ENCODE measurements around the gene PISD. TPM values are rescaled to one million over a fixed set of nuclear protein-coding genes. Genes with fewer than 3 reads are reported as not detected.
"Not testable (repeated sequence)": the region's sequence is repeated elsewhere in the genome, so short reads cannot be mapped to it uniquely, and the experiment has no call there.

Gene PISD
- total RNA-seq, 1 donor from 2014 or later: 16.0 TPM

- DNase-seq (ENCODE audit: low spot score): no peak
- ATAC-seq: no peak
Observed at GRCh38 chr22:31610611-31611010, 51.4 kb downstream of the PISD start.

GRCh38 chr22:31609716-31610115, 52.3 kb downstream of the PISD start:
- DNase-seq (ENCODE audit: low spot score): no peak
- ATAC-seq: no peak

- no peak for ATAC-seq
- DNase-seq (ENCODE audit: low spot score): no peak
Observed at GRCh38 chr22:31607696-31608095, 54.3 kb downstream of the PISD start.

GRCh38 chr22:31605851-31606585, 56.0 kb downstream of the PISD start:
- ATAC-seq (no peak), DNase-seq (ENCODE audit: low spot score) (no peak)

DNA sequence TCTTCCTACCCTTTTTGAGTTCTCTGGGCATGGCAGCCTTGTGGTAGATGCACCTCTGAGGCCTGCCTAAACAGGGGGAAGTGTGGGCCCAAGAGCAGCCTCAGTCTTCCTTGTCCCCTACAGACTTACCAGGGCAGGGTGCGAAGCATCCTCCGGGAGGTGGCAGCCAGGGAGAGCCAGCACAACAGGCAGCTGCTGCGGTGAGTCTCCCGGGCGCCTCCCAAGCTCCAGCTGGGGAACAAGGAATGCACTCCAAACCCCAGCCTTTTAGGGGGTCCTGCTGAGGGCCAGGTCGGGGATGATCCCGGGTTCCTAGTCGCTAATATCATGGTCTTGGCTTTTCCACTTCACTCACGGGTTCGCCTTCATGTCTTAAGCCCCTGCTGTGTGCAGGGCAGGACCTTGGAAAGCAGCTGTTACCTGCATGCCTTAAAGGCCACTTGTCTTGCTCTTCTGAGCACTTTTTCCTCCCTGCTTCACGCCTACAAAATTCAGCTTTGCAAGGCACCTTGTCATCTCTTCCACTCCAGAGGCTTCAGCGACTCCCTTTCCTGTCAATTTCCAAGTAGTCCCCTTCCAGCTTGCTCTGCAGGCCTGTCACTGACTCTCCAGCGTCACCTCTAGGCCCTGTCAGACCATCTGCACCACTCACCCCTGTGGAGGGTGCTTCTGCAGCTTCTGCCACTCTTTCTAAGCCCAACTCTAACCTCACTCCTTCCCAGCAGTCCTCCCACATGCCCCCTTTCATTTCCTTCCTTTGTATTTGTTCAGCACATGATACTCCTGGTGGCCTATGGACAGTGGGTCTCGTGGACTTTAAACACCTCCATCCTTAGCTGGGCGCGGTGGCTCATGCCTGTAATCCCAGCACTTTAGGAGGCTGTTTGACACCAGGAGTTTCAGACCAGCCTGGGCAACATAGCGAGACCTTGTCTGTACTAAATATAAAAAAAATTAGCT, 57.0 kb downstream of the PISD start:
- DNase-seq (ENCODE audit: low spot score) (no peak), ATAC-seq (no peak)

DNA sequence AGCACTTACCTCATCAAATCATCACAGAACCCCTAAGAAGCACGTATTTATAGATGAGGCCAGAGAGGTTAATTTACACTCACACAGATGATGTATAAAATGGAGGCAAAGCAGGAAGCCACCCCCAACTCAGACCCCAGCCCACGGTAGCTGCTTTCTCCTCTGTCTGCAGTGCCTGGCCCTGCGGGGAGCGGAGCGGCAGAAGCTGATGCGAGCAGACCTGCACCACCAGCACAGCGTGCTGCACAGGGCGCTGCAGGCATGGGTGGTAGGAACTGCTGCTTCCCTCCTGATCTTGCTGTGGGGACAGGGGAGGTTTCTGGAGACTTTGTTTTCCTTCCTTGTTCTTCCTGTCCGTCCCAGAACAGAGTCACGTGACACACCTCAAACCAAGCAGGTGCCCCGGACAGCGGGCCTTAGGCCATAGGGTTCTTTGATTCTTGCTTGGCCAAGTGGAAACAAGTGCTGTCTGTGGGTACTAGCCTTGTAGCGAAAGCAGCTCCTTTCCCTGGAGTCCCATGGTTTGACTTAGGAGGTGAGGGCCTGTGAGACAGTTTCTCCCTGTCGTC, 57.8 kb downstream of the PISD start:
- DNase-seq (ENCODE audit: low spot score) (no peak), ATAC-seq (no peak)

DNA sequence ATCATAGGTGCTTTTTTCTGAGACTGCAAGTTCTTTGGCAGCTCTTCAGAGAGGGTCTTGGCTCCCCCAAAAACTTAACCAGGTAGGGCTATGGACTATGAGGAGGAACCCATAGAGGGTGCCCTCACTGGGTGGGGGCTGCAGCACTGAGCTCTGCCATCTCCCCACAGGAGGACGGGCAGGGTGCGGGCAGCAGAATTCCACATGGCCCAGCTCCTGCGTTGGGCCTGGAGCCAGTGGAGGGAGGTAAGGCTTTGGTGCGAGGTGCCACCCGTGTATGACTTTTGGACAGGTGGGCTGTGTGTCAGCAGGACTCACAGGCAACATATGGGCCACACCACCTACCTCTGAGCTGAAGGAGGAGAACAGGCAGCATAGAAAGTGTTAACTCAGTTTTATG, 58.4 kb downstream of the PISD start:
- DNase-seq (ENCODE audit: low spot score) (no peak), ATAC-seq (no peak)

GRCh38 chr22:31603081-31603525, 58.9 kb downstream of the PISD start:
- DNase-seq (ENCODE audit: low spot score) (no peak), ATAC-seq (no peak)

- no peak for DNase-seq (ENCODE audit: low spot score)
- peak; percentile 52 for ATAC-seq
Observed at GRCh38 chr22:31602259-31602952, 59.6 kb downstream of the PISD start.

DNA sequence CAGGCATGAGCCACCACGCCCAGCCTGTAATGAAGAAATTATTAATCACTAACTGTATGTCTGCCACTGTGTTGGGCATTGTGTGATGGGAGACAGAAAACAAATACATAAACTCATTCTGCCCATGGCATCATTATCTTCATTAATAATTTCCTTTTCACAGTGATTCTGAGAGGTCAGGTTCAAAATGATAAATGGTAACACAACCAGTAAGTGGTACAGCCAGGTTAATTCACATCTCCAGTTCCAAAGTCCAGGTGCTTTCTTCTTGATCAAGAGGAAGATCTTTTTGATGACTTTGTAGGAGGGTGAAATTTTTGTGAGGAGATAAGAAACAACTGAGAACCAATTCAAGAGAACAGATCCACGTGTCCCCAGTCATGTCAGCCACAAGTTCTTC, 66.7 kb downstream of the PISD start:
- DNase-seq (ENCODE audit: low spot score) (no peak), ATAC-seq (no peak)

GRCh38 chr22:31590161-31590560, 71.9 kb downstream of the PISD start:
- not testable (repeated sequence) for ATAC-seq; DNase-seq (ENCODE audit: low spot score)

DNA sequence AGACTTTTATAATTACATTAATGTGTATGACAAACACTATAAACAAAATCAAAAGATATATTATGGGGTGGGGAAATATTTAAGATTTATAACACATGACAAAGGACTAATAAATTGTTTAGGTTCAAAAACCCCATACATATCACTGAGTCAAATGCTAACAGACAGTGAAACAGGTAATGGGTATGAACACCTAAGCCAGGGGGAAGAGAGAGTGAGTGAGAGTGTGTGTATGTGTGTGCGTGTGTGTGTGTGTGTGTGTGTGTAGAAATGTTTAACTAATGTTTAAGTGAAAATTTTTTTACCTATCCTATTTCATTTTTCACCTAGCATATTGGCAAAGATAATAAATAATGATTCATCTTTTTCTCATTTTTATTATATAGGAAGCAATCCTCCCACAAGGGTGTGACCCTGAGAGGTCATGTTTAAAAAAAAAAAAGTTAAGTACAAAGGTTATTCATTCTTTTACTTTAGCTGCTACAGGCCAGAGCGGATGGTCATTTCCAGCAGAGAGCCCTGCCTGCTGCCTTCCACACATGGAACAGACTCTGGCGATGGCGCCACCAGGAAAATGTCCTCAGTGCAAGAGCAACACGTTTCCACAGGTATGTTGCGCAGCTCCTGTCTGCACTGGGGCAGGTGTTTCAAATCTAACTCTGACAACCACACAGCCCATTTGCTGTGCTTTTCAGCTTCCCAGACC, 72.9 kb downstream of the PISD start:
- DNase-seq (ENCODE audit: low spot score) (no peak), ATAC-seq (peak; percentile 92)

- ATAC-seq (no peak), DNase-seq (ENCODE audit: low spot score) (no peak)
Observed at GRCh38 chr22:31586137-31586920, 75.7 kb downstream of the PISD start.

GRCh38 chr22:31585161-31585859, 76.7 kb downstream of the PISD start:
- ATAC-seq (no peak), DNase-seq (ENCODE audit: low spot score) (no peak)

- no peak for ATAC-seq
- no peak for DNase-seq (ENCODE audit: low spot score)
Observed at GRCh38 chr22:31584804-31585160, 77.2 kb downstream of the PISD start.

GRCh38 chr22:31583861-31584485, 78.0 kb downstream of the PISD start:
- DNase-seq (ENCODE audit: low spot score): no peak
- ATAC-seq: no peak

GRCh38 chr22:31579835-31580242, 82.2 kb downstream of the PISD start:
- ATAC-seq (no peak), DNase-seq (ENCODE audit: low spot score) (no peak)

DNA sequence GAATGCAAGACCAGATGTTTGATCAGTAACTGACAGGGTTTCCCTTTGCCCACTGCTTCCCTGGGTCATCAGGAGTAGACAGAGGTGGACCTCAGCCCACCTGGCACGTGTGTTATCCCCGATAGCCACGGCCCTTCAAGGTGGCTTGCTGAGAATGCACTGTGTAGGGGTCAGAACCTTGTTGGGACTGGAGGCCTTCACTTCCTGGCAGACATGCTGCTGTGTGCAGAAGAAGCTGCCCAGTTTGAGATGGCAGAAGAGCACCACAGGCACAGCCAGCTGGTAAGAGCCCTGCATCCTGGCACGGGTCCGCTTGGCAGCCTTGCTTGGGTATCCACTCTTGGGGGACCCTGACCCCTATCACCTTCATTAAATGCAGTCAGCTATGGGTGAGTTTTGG, 83.8 kb downstream of the PISD start:
- ATAC-seq: no peak
- DNase-seq (ENCODE audit: low spot score): no peak

DNA sequence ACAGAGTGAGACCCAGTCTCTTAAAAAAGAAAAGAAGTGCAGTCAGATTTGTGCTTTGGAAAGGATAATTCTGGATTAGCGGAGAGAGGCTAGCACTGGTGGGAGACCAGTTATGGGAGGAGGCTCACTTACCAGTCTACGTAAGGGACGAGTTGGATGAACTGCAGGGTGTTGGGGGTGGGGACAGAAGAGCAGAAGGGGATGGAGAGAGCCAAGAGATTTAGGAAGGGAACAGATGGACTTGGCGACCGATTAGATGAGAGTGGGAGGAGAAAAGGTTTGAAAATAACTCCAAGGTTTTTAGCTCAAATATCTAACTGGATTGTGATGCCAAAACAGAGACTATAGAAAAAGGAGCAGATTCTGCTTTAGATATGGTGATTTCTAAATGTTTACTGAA, 84.3 kb downstream of the PISD start:
- ATAC-seq: no peak
- DNase-seq (ENCODE audit: low spot score): no peak
